LHCN-M2 (cell line): Measurements from ENCODE around the gene RBM47. TPM values are rescaled to one million over a fixed set of nuclear protein-coding genes. Genes with fewer than 3 reads are reported as not detected.
"Not testable (repeated sequence)": the region's sequence is repeated elsewhere in the genome, so short reads cannot be mapped to it uniquely, and the experiment has no call there.

ENCODE experiments used
- DNase-seq: peaks from one replicate; pipeline ENCODE4 v3.0.0-alpha.2; 2012; ENCODE audit warnings: low read depth
- total RNA-seq: library from RNA; depleted of rRNA; stranded (reverse); fragments of >200 nt; gene quantifications from 2 replicates; pipeline ENCODE4 v1.2.3, GENCODE V29; 2014

RBM47 gene
- total RNA-seq, 1 experiment from 2014 or later, result 0.17 TPM

- no peak for DNase-seq
Measured at GRCh38 chr4:40563401-40563800, 66.3 kb downstream of the RBM47 start.

- no peak for DNase-seq
Measured at GRCh38 chr4:40562681-40563080, 67.0 kb downstream of the RBM47 start.

- DNase-seq, result no peak
Measured at GRCh38 chr4:40562208-40562607, 67.5 kb downstream of the RBM47 start.

- DNase-seq, result not testable (repeated sequence)
Measured at GRCh38 chr4:40561543-40562177, 68.0 kb downstream of the RBM47 start.

- no peak for DNase-seq
Measured at GRCh38 chr4:40559585-40560465, 69.8 kb downstream of the RBM47 start.

GRCh38 chr4:40557736-40558135 is 71.9 kb downstream of the RBM47 start:
- no peak for DNase-seq

GRCh38 chr4:40555176-40555900 is 74.3 kb downstream of the RBM47 start:
- DNase-seq, result no peak

- DNase-seq, result not testable (repeated sequence)
Measured at GRCh38 chr4:40554641-40555040, 75.0 kb downstream of the RBM47 start.

- DNase-seq, result no peak
Measured at GRCh38 chr4:40553995-40554394, 75.7 kb downstream of the RBM47 start.

- DNase-seq, result no peak
Measured at GRCh38 chr4:40552536-40552935, 77.1 kb downstream of the RBM47 start.

GRCh38 chr4:40551568-40552136 is 78.0 kb downstream of the RBM47 start:
- peak; percentile 38 for DNase-seq

- DNase-seq, result no peak
Measured at GRCh38 chr4:40550948-40551462, 78.7 kb downstream of the RBM47 start.

- no peak for DNase-seq
Measured at GRCh38 chr4:40550196-40550595, 79.5 kb downstream of the RBM47 start.

GRCh38 chr4:40548256-40548655 is 81.4 kb downstream of the RBM47 start:
- no peak for DNase-seq

- DNase-seq, result no peak
Measured at GRCh38 chr4:40547789-40548132, 81.9 kb downstream of the RBM47 start.

GRCh38 chr4:40546969-40547788 is 82.5 kb downstream of the RBM47 start:
- no peak for DNase-seq

GRCh38 chr4:40546506-40546905 is 83.2 kb downstream of the RBM47 start:
- DNase-seq, result no peak

- DNase-seq, result not testable (repeated sequence)
Measured at GRCh38 chr4:40545487-40545886, 84.2 kb downstream of the RBM47 start.

GRCh38 chr4:40544221-40544620 is 85.4 kb downstream of the RBM47 start:
- DNase-seq, result no peak

- DNase-seq, result no peak
Measured at GRCh38 chr4:40540800-40541199, 88.9 kb downstream of the RBM47 start.

GRCh38 chr4:40536032-40536431 is 93.6 kb downstream of the RBM47 start:
- DNase-seq, result no peak
